ENCODE measurements around the gene DOCK9. TPM values are rescaled to one million over a fixed set of nuclear protein-coding genes. Genes with fewer than 3 reads are reported as not detected.

DOCK9 gene
- total and polyA plus RNA-seq, 2 experiments from 2014 or later, result 8.5 to 57.7 TPM

- TF ChIP-seq ZNF462 (CRISPR knock-in tag; IDR thresholded peaks at IDR 0.05), result no peak
- TF ChIP-seq CTCF (conservative IDR thresholded peaks at IDR 0.05; ENCODE audit: low read depth in 2 of 2), result no peak
Observed at GRCh38 chr13:98909016-98909415, 68.8 kb downstream of the DOCK9 start (continued).

GRCh38 chr13:98906746-98907502 is 70.9 kb downstream of the DOCK9 start:
- Histone ChIP-seq H3K36me3 (ENCODE audit: insufficient read depth) (no peaks in the 10 kb centered on the region), H2AFZ (no peak overlapping the region), H3K27ac (ENCODE audit: low read depth) (no peak overlapping the region), H3K9me2 (ENCODE audit: insufficient read depth) (peaks cover 3% of the 10 kb centered on the region; the same call in 1 of the 2 replicates), H3K27me3 (ENCODE audit: insufficient read depth) (no peaks in the 10 kb centered on the region), H3K4me3 (no peak overlapping the region), H3K79me2 (replicated peaks; ENCODE audit: insufficient read depth) (no peaks in the 10 kb centered on the region), H3K4me1 (ENCODE audit: insufficient read depth) (no peaks in the 10 kb centered on the region), H3F3A (replicated peaks; ENCODE audit: low read depth) (no peaks in the 10 kb centered on the region), H4K20me1 (replicated peaks; ENCODE audit: insufficient read depth) (no peaks in the 10 kb centered on the region), H3K4me2 (no peak overlapping the region)
- Mint-ChIP-seq H3K36me3 (ENCODE audit: low read depth) (no peaks in the 10 kb centered on the region), H3K4me1 (peaks cover 13% of the 10 kb centered on the region), H3K27me3 (ENCODE audit: insufficient read depth, low read depth, poor library complexity) (peaks cover 2% of the 10 kb centered on the region), H3K9me3 (no peaks in the 10 kb centered on the region), H3K4me3 (no peak overlapping the region), H3K27ac (no peak overlapping the region)
- ATAC-seq, result no peak
- DNase-seq (ENCODE audit: low spot score), result no peak
- TF ChIP-seq POLR2AphosphoS5 (IDR thresholded peaks at IDR 0.05; ENCODE audit: low read depth) (no peak), ZNF331 (CRISPR knock-in tag; IDR thresholded peaks at IDR 0.05; ENCODE audit: low read depth) (no peak), NANOG (IDR thresholded peaks at IDR 0.05; ENCODE audit: borderline replicate concordance) (no peak), JUNB (IDR thresholded peaks at IDR 0.05; ENCODE audit: unreplicated experiment) (no peak), ZNF462 (CRISPR knock-in tag; IDR thresholded peaks at IDR 0.05) (no peak)
